IPS-20b (cell line): ENCODE data around the gene RBM4B.

ENCODE experiments used
- H3K27ac ChIP-seq: one replicate; pipeline ENCODE4 v1.5.1; 2013; ENCODE audit warnings: low read length
- H3K27me3 ChIP-seq: 2 replicates; pipeline ENCODE4 v1.6.1; 2013; ENCODE audit warnings: mild to moderate bottlenecking, low read length, inconsistent platforms; ENCODE audit not compliant: insufficient read depth
- H3K36me3 ChIP-seq: 2 replicates; pipeline ENCODE4 v1.6.1; 2013; ENCODE audit warnings: low read depth, mild to moderate bottlenecking, inconsistent platforms, low read length, moderate library complexity; ENCODE audit not compliant: insufficient read depth
- H3K4me1 ChIP-seq: 2 replicates; pipeline ENCODE4 v1.6.1; 2013; ENCODE audit warnings: mild to moderate bottlenecking, control low read depth, inconsistent platforms, low read length, moderate library complexity; ENCODE audit not compliant: insufficient read depth
- H3K4me3 ChIP-seq: 2 replicates; pipeline ENCODE4 v1.5.1; 2013; ENCODE audit warnings: mild to moderate bottlenecking, low read length, inconsistent platforms
- H3K9ac ChIP-seq: 2 replicates; pipeline ENCODE4 v1.6.1; 2013; ENCODE audit warnings: low read depth, mild to moderate bottlenecking, inconsistent platforms, low read length, moderate library complexity
- H3K9me3 ChIP-seq: 2 replicates; pipeline ENCODE4 v1.6.1; 2013; ENCODE audit warnings: mild to moderate bottlenecking, low read depth, low read length, inconsistent platforms; ENCODE audit not compliant: insufficient read depth

The RBM4B gene

GRCh38 chr11:66692446-66692845, 14.8 kb upstream of the RBM4B start:
- Histone ChIP-seq H3K27me3 (no peaks in the 10 kb centered on the region), H3K36me3 (peaks cover 93% of the 10 kb centered on the region), H3K9ac (no peak overlapping the region), H3K27ac (no peak overlapping the region), H3K9me3 (no peaks in the 10 kb centered on the region), H3K4me3 (no peak overlapping the region), H3K4me1 (no peaks in the 10 kb centered on the region)

GRCh38 chr11:66691311-66691980, 13.8 kb upstream of the RBM4B start:
- Histone ChIP-seq H3K4me3 (no peak overlapping the region), H3K9ac (no peak overlapping the region), H3K27me3 (no peaks in the 10 kb centered on the region), H3K4me1 (no peaks in the 10 kb centered on the region), H3K36me3 (peaks cover 93% of the 10 kb centered on the region), H3K9me3 (no peaks in the 10 kb centered on the region), H3K27ac (no peak overlapping the region)

DNA sequence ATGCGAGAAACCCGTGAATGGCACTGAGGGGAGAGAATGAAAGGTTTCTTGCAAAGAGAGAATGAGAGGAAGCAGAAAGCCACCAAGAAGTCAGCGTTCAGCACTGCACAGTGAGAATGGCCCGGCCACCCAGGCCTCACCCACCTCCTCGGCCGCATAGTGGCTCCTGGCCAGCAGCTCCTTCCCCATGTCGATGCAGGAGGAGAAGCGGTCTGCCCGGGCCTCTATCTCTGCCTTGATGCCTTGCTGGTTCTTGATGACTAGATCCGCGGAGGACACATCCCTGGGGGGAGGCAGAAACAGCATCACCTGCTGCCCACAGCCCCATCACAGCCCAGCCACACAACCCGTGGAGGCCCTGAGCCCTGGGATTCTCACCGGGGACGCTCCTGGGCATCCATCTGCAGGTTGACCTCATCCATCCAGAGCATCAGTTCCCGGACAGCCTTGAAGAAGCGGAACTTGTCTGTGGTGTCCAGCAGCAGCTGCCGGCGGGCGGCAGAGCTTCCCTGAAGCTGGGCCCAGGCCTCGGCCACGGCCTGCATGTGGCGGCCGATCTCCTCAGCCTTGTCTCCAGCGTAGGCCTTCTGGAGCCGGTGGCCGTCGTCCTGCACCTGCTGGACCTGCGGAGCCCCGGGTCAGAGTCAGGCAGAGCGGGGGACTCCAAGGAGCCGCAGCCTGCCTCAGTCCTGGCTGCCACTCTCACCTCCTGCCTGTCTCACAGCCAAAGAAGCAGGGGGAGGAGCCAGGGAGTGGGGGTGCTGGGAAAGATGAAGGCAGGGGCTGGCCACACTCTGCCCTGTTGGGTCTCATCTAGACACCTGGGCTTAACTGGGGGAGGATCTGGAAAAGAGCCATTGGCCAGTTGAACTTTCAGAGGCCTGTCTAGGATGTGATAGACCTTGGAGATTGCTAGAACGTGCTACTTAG, 12.2 kb upstream of the RBM4B start:
- Histone ChIP-seq H3K27ac (no peak overlapping the region), H3K36me3 (peaks cover 91% of the 10 kb centered on the region), H3K4me3 (no peak overlapping the region), H3K9ac (no peak overlapping the region), H3K9me3 (no peaks in the 10 kb centered on the region), H3K4me1 (no peaks in the 10 kb centered on the region), H3K27me3 (no peaks in the 10 kb centered on the region)

GRCh38 chr11:66688561-66689534, 11.2 kb upstream of the RBM4B start:
- H3K27me3 ChIP-seq: no peaks in the 10 kb centered on the region
- no peaks in the 10 kb centered on the region for H3K9me3 ChIP-seq
- no peak overlapping the region for H3K4me3 ChIP-seq
- H3K4me1 ChIP-seq: no peaks in the 10 kb centered on the region
- peaks cover 89% of the 10 kb centered on the region for H3K36me3 ChIP-seq
- H3K9ac ChIP-seq: no peak overlapping the region
- no peak overlapping the region for H3K27ac ChIP-seq

GRCh38 chr11:66687831-66688281, 10.2 kb upstream of the RBM4B start:
- no peaks in the 10 kb centered on the region for H3K27me3 ChIP-seq
- no peaks in the 10 kb centered on the region for H3K9me3 ChIP-seq
- H3K27ac ChIP-seq: no peak overlapping the region
- no peak overlapping the region for H3K4me3 ChIP-seq
- H3K9ac ChIP-seq: no peak overlapping the region
- H3K4me1 ChIP-seq: no peaks in the 10 kb centered on the region
- H3K36me3 ChIP-seq: peaks cover 84% of the 10 kb centered on the region

GRCh38 chr11:66686801-66687750, 9.4 kb upstream of the RBM4B start:
- H3K27ac ChIP-seq: no peak overlapping the region
- H3K4me1 ChIP-seq: no peaks in the 10 kb centered on the region
- H3K36me3 ChIP-seq: peaks cover 76% of the 10 kb centered on the region
- H3K9ac ChIP-seq: no peak overlapping the region
- no peaks in the 10 kb centered on the region for H3K9me3 ChIP-seq
- no peaks in the 10 kb centered on the region for H3K27me3 ChIP-seq
- no peak overlapping the region for H3K4me3 ChIP-seq

DNA sequence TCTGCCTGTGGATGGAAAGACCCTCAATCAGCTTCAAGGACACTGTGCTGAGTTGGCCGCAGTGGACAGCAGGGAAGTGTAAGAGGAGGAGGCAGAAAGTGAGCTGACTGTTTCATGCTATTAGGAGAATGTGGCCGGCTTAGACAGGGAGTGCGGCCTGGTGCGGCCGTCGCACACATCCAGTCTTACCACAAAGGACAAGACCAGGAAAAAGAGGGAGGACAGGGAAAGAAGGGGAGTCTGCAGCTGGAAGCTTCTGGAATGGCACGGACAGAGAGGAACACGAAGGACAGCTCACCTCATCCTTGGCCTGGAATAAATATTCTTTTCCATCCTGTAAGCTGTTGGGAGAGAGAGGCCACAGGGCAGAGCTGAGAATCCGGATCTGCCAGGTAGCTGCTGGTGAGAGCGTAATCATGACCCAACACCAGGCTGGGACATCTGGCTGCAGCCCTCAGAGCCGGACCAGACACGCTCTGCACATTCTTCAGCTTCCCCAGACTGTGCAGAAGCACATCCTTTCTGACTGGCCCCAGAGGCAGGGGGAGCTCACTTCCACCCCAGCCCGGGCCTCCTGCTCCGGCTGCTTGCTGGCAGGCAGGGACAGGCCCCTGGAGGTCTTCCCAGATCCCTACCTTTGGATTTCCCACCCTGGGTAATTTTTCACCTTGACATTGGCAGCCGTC, 8.6 kb upstream of the RBM4B start:
- H3K36me3 ChIP-seq: peaks cover 68% of the 10 kb centered on the region
- H3K27me3 ChIP-seq: no peaks in the 10 kb centered on the region
- H3K9ac ChIP-seq: no peak overlapping the region
- no peak overlapping the region for H3K4me3 ChIP-seq
- no peak overlapping the region for H3K27ac ChIP-seq
- H3K4me1 ChIP-seq: no peaks in the 10 kb centered on the region
- no peaks in the 10 kb centered on the region for H3K9me3 ChIP-seq

GRCh38 chr11:66685276-66686099, 7.8 kb upstream of the RBM4B start:
- no peak overlapping the region for H3K27ac ChIP-seq
- H3K9ac ChIP-seq: no peak overlapping the region

DNA sequence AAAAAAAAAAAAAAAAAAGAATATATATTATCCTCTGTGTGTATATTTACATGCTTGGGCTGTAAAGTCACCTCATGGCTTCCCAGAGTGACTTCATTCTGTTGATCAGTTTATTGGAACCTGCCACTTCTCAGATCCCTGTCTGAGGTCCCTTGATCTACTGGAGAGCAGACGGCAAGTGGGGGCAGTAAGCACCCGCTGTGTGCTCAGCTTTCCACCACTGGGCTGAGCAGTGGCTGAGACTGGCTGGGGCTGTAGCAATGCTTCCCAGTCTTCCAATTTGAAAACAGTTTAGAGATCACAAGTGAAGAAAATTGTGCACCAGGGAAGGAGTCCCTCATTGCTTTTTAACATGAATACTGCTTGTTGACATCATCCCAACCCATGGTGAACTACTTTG, 6.9 kb upstream of the RBM4B start:
- Histone ChIP-seq H3K4me3 (no peak overlapping the region), H3K9me3 (no peaks in the 10 kb centered on the region), H3K27me3 (no peaks in the 10 kb centered on the region), H3K36me3 (peaks cover 54% of the 10 kb centered on the region), H3K4me1 (no peaks in the 10 kb centered on the region), H3K27ac (no peak overlapping the region), H3K9ac (no peak overlapping the region)

More at GRCh38 chr11:66685276-66686099, 7.8 kb upstream of the RBM4B start:
- Histone ChIP-seq H3K36me3 (peaks cover 62% of the 10 kb centered on the region), H3K4me1 (no peaks in the 10 kb centered on the region), H3K27me3 (no peaks in the 10 kb centered on the region), H3K4me3 (no peak overlapping the region), H3K9me3 (no peaks in the 10 kb centered on the region)

DNA sequence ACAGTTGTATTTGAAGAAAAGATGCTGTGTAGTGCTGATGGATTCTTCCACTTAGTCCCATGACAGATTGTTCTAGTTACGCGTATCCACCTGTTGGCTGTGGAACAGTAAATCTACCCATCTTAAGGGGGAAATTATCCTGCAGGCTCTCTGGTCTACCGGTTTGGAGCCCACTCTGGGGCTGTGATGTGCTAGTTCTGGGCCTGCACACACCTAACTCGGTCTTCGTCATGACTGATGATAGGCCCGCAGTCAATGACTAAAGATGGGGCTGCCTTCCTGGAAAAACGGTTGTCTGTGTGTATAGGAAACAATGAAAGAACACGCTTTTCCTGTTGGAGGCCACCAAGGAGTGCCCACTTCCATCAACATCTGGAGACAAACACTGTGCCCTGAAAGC, 6.2 kb upstream of the RBM4B start:
- Histone ChIP-seq H3K4me1 (no peaks in the 10 kb centered on the region), H3K9ac (no peak overlapping the region), H3K27ac (no peak overlapping the region), H3K4me3 (no peak overlapping the region), H3K27me3 (no peaks in the 10 kb centered on the region), H3K36me3 (peaks cover 47% of the 10 kb centered on the region), H3K9me3 (no peaks in the 10 kb centered on the region)
